H1 (cell line): Measurements from ENCODE around the gene PDE4D. TPM values are rescaled to one million over a fixed set of nuclear protein-coding genes. Genes with fewer than 3 reads are reported as not detected.
A peak's percentile ranks its signal among the peaks of the same experiment; 100 is the strongest.

Experiments used
- ATF2 ChIP-seq: IDR thresholded peaks from 2 replicates; pipeline ENCODE4 v1.6.1; 2012; ENCODE audit warnings: low read length, inconsistent platforms
- BRCA1 ChIP-seq: IDR thresholded peaks from 2 replicates; pipeline ENCODE4 v1.6.1; 2012; ENCODE audit warnings: low read depth, low read length, improper control_type of control experiment
- CBX5 ChIP-seq: fragments of 300-800, 300-1000 bp; sonication (generic); IDR thresholded peaks from 2 replicates; pipeline ENCODE4 v1.7.1; 2016; ENCODE audit warnings: antibody characterized with exemption, low read length, low read depth
- CTBP2 ChIP-seq: IDR thresholded peaks from 2 replicates; pipeline ENCODE4 v1.7.0; 2011; ENCODE audit warnings: borderline replicate concordance, mild to moderate bottlenecking, moderate library complexity, mixed read lengths, low read length; ENCODE audit not compliant: insufficient read depth, insufficient read length
- FOSL1 ChIP-seq: IDR thresholded peaks from 2 replicates; pipeline ENCODE4 v1.6.1; 2011; ENCODE audit warnings: mild to moderate bottlenecking, low read depth, low read length, moderate library complexity; ENCODE audit not compliant: insufficient read depth
- GABPA ChIP-seq: IDR thresholded peaks from 2 replicates; pipeline ENCODE4 v1.6.1; 2011; ENCODE audit warnings: mild to moderate bottlenecking, low read length, moderate library complexity, borderline replicate concordance; ENCODE audit not compliant: insufficient read depth
- GTF2F1 ChIP-seq: IDR thresholded peaks from 2 replicates; pipeline ENCODE4 v1.6.1; 2012; ENCODE audit warnings: low read depth, low read length, improper control_type of control experiment, borderline replicate concordance
- MAFK ChIP-seq: IDR thresholded peaks from 2 replicates; pipeline ENCODE4 v1.6.1; 2012; ENCODE audit warnings: low read depth, mild to moderate bottlenecking, improper control_type of control experiment, low read length
- POLR2A ChIP-seq, 2 experiments: IDR thresholded peaks; 1 replicate in 1 of 2; 2 replicates in 1 of 2; pipeline ENCODE4 v1.6.1; 2011; ENCODE audit warnings: low read depth in 2 of 2, low read length in 2 of 2, mild to moderate bottlenecking in 2 of 2; ENCODE audit errors: control extremely low read depth in 1 of 2
- RAD21 ChIP-seq, 2 experiments: IDR thresholded peaks in 1 of 2; conservative IDR thresholded peaks in 1 of 2; 2 replicates each; pipeline ENCODE4 v1.6.1; 2011; ENCODE audit warnings: low read depth in 2 of 2, low read length in 2 of 2, improper control_type of control experiment in 1 of 2, inconsistent platforms in 1 of 2, mild to moderate bottlenecking in 1 of 2, moderate library complexity in 1 of 2
- SRF ChIP-seq: IDR thresholded peaks from 2 replicates; pipeline ENCODE4 v1.6.1; 2011; ENCODE audit warnings: mild to moderate bottlenecking, low read depth, low read length, moderate library complexity
- SUZ12 ChIP-seq: fragments of 200-600 bp; sonication (generic); IDR thresholded peaks from 2 replicates; pipeline ENCODE4 v1.6.1; 2012; ENCODE audit warnings: mild to moderate bottlenecking, inconsistent platforms, low read length, moderate library complexity, mixed read lengths
- polyA plus RNA-seq, 7 experiments: library from polyadenylated mRNA; depleted of rRNA in 3 of 7; stranded (reverse) in 5 of 7; unstranded in 2 of 7; fragments of >200 nt in 5 of 7; fragments of 200-250 nt in 2 of 7; gene quantifications; 1 replicate in 5 of 7; 2 replicates in 1 of 7; 4 replicates in 1 of 7; pipeline versions ENCODE4 v1.2.1 to v1.2.3, GENCODE V29; 2011 to 2013; ENCODE audit warnings: missing spikeins in 2 of 7, mixed read lengths in 2 of 7
- total RNA-seq: library from RNA; stranded (reverse); fragmentation: NEBNext Ultra II Directional; extraction: Animal tissue kit (Norgen Biotek cat#: 25700); gene quantifications from 2 replicates; pipeline ENCODE4 v1.2.1, GENCODE V29; 2021

PDE4D gene
- total and polyA plus RNA-seq, 2 of the 8 experiments (the other 6 are each of a cell fraction or from before 2014, with no cell fraction given), result 2.3 to 3.7 TPM

GRCh38 chr5:59449905-59450644, 443.5 kb downstream of the PDE4D start (continued):
- TF ChIP-seq GABPA (no peak), ATF2 (no peak), MAFK (peak; percentile 40; the same call in 1 of the 2 replicates), POLR2A (IDR thresholded peaks at IDR 0.05; ENCODE audit: control extremely low read depth in 1 of 2, low read depth in 2 of 2, low read length in 2 of 2) (no peak), BRCA1 (no peak), FOSL1 (no peak), CTBP2 (no peak), RAD21 (IDR thresholded peaks at IDR 0.05 in 1 of 2, conservative IDR thresholded peaks at IDR 0.05 in 1 of 2; ENCODE audit: low read depth in 2 of 2, low read length in 2 of 2) (peak; percentile 35 to 47), SRF (no peak), CBX5 (no peak), GTF2F1 (no peak), SUZ12 (no peak)
- TF ChIP-seq, all 59 proteins: peak for 3
